Stimulated activated CD8-positive, alpha-beta memory T cell treated with anti-CD3 and anti-CD28 coated beads, Interleukin-12 subunit alpha, Interleukin-12 subunit beta, amount 100 ng/mL, for 4 hours (primary cell): ENCODE results near the gene SHISAL1.

Source experiments
- DNase-seq: peaks from one replicate; pipeline ENCODE4 v3.0.0-alpha.2; 2020; ENCODE audit warnings: low read depth

SHISAL1 gene

DNA sequence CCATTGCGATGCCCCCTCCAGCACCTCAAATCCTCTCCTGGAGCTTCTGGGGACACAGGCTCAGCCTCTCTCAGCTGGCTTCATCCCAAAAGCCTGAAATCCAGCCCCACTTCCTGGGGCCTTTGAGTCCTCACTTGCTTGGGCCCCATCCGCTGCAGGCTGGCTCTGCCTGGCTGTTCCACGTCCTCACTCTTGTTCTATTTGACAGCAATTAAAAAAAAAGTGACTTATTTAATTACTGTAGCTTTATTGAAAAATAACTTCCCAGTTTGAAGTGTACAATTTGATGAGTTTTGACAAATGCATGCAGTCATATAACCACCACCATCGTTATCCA, 104.8 kb downstream of the SHISAL1 start:
- DNase-seq = no peak

DNA sequence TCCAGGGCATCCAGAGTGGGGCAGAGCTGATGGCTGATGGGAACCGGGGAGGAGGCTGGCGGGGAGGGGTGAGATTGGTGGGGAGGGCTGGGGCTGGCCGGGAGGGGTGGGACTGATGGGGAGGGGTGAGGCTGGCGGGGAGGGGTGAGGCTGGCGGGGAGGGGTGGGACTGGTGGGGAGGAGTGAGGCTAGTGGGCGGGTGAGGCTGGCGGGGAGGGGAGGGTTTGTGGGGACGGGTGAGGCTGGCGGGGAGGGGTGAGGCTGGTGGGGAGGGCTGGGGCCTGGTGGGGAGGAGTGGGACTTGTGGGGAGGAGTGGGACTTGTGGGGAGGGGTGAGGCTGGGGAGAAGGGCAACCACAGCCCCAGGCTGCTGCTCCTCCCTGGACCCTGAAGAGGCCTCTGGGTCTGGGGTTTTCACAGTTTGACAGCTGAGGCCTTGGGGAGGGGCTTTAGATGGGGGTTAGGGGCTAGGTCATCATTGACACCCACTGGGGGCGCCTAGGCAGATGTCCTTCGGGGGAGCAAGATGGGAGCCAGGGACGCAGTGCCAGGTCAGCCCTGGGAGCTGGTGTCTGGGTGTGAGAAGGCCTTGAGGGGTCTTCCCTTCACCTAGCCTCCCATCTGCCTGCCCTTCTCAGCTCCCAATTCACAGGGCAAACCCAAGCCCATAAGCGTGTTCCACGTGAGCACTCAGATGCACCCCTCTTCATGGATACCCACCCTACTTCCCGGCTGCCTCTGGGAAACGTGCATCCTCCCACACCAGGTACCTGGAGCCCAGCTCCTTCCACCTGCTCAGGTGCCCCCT, 105.4 kb downstream of the SHISAL1 start:
- no peak for DNase-seq

DNA sequence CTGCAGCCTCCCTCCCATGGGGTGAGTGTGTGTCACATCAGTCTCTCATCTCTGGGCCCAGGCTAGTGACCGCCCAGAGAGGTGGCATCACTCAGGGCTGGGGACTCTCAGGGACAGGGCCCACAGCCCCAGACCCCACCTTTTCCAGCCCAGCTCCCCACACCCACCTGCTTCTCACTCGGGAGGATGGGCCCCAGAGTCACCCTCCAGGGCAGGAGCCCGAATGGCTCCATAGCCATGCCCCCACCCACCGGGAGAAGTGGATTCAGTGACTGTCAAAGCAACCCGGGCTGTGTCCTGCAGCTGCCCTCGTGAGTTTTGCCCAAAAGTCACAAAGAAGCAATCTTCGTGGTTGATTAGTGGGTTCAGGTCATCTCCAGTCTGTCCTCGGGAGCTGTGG, 106.1 kb downstream of the SHISAL1 start:
- DNase-seq = no peak

DNA sequence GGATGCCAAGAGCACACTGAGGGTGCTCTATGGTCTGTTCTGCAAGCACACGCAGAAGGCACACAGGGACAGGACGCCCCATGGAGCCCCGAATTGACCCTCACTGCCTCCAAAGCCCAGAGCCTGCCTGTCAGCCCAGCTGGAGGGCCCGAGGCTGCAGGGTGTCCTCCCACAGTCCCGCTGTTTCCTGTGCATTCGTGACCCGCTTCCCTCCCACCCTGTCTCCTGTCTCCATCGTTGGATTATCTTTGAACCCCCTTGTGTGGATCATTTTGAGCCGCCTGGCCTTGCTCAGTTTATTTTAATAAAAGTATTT, 106.5 kb downstream of the SHISAL1 start:
- DNase-seq = no peak

- DNase-seq = no peak
Observed at GRCh38 chr22:44205516-44206329, 107.0 kb downstream of the SHISAL1 start.

GRCh38 chr22:44204739-44205515, 107.8 kb downstream of the SHISAL1 start:
- no peak for DNase-seq

DNA sequence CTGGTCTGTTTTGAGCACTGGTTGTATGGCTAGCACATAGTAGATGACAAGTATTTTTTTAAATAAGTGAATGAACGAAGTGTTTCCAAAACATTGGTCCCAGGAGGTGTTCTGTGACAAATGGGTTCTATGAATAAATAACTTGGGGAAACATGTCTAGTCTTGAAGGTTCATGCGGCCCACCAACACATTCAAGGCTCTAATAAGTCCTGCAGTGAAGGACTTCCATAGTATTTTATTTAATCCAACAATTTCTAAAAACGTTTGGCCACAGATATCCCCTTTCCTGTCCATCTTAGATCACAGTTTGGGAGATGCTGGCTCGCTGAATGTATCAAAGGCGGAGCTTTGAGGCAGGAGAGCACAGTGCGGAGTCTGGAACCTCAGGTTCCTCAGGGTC, 109.5 kb downstream of the SHISAL1 start:
- DNase-seq = no peak

- no peak for DNase-seq
Observed at GRCh38 chr22:44202261-44202789, 110.4 kb downstream of the SHISAL1 start.

- DNase-seq = no peak
Observed at GRCh38 chr22:44201665-44202064, 111.1 kb downstream of the SHISAL1 start.

DNA sequence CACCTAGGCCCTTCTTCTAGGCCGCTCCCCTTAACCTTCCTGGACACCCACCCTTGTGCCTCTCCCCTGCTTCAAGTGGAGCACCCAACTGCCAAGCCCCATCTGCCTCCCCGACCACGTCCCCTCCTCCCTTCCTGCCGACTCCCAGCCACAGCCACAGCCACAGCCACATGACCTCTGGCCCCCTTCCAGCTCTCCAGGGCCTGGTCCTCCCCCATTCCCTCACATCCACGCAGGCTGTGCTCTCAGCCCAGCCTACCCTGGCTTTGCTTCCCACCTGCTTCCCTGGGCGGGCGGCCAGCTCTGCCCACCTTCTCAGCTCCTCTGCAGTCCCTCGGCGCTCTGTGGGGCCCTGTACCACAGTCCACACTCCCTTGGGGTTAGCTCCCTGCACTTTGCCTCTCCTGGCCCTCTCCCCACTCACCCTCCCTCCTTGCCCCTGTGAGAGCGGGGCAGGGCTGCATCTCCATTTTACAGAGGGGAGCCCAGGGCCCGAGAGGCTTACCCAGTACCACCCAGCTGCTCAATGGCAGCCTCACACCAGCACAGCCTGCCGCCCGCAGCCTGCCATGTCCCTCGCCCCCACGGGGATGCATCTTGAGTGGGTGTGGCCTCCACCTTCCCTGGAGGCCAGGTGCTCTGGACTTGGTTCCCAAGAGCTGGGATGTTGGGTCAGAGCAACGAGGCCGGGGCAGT, 111.7 kb downstream of the SHISAL1 start:
- no peak for DNase-seq

GRCh38 chr22:44200451-44200850, 112.3 kb downstream of the SHISAL1 start:
- DNase-seq = no peak

- no peak for DNase-seq
Observed at GRCh38 chr22:44199866-44200265, 112.9 kb downstream of the SHISAL1 start.

DNA sequence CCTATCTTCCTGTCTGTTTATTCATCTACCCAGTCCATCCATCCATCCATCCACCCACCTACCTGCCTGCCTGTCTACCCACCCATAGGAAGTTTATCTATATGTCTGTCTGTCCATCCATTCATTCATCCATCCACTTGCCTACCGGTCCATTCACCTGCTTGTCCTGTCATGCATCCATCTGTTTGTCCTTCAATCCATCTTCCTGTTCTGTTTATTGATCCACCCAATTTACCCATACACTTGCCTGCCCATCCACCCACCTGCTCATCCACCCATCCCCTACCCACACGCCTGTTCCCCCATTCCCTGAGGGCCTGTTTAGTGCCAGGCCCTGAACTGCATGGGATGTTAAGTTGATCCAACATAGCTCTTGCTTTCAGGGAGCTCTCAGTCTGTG, 113.6 kb downstream of the SHISAL1 start:
- no peak for DNase-seq

GRCh38 chr22:44197271-44197670, 115.5 kb downstream of the SHISAL1 start:
- DNase-seq = no peak

DNA sequence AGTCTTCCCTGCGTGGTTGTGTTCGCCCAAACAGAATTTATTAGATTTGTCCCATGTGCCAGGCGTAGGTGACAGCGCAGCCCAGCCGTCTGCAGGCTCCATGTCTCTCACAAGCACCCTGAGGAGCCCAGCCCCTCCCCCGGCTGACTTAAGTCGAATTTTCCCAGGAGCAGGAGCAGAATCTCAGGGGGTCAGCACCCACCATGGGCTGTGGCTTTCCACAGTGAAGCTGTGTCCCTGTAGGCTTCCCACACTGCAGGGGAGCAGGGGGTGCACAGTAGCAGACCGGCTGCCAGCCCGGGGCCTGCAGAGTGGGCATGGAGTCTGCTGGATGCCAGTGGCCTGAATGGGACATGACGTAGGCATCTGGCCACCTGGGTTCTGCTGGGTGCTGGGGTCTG, 116.0 kb downstream of the SHISAL1 start:
- DNase-seq = no peak

DNA sequence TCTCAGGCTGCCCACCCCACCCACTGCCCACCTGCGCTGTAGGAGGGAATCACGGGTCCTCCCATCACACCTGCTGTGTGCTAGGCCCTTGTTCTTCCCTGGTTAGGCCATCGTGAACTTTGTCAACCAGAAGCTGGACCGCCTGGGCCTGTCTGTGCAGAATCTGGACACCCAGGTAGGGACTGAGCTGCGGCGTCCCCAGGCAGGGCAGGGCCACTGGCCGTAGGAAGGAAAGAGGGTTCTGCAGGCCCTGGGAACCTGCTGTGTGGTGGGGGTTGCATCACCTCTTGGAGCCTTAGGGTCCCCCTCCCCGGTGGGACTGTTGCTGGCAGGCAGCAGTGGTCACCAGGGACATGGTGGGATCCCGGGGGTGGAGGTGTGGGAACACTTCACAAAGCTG, 116.5 kb downstream of the SHISAL1 start:
- no peak for DNase-seq

DNA sequence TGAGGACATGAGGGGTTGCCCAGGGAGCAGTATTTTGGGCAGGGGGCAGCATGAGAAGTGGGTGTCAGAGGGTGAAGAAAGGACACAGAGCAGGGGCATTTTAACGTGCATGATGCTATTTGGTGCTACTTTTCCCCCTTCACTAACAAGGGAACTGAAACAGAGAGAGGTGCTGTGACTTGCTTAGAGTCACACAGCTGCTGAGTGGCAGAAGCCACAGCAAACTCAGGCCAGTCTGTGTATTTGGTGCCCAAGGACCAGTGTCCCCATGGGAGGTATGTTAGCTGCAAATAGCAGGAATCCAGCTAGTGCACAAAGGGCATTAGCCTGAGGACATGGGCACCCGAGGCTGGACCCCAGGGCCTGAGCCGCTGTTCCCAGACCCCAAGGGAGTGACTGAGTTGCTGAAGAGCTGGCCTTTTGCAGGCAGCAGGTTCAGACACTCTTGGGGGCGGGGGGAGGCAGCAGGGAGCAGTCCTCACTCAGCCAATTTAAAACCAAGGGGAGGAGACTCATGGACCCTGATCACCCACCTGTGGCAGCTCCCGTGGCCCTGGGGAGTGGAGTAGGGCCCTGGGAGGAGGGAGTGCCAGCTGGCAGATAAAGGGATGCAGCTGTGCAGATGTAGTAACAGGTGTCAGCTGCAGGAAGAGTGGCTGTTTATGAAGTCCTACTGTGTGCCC, 117.4 kb downstream of the SHISAL1 start:
- DNase-seq = no peak

GRCh38 chr22:44194569-44194968, 118.2 kb downstream of the SHISAL1 start:
- DNase-seq = no peak
